HG03520 (cell line): ENCODE results near the gene ZNF784.

Experiments
- ATAC-seq: cut with Tn5 transposase; IDR thresholded peaks from one replicate; pipeline ENCODE4 v1.9.1; 2021; ENCODE audit warnings: mild to moderate bottlenecking, moderate library complexity; ENCODE audit not compliant: unreplicated experiment

ZNF784 gene

GRCh38 chr19:55621673-55622231 is 2.6 kb downstream of the ZNF784 start:
- ATAC-seq, result no peak

- no peak for ATAC-seq
Observed at GRCh38 chr19:55621205-55621672, 3.1 kb downstream of the ZNF784 start.

GRCh38 chr19:55620410-55621204 is 3.8 kb downstream of the ZNF784 start:
- ATAC-seq, result no peak

GRCh38 chr19:55619286-55619685 is 5.1 kb downstream of the ZNF784 start:
- ATAC-seq, result no peak

GRCh38 chr19:55618426-55618825 is 5.9 kb downstream of the ZNF784 start:
- no peak for ATAC-seq

GRCh38 chr19:55617426-55617825 is 6.9 kb downstream of the ZNF784 start:
- ATAC-seq, result no peak

- no peak for ATAC-seq
Observed at GRCh38 chr19:55616395-55616875, 7.9 kb downstream of the ZNF784 start.

GRCh38 chr19:55615543-55616394 is 8.6 kb downstream of the ZNF784 start:
- no peak for ATAC-seq

- no peak for ATAC-seq
Observed at GRCh38 chr19:55614711-55615542, 9.4 kb downstream of the ZNF784 start.

GRCh38 chr19:55613930-55614710 is 10.2 kb downstream of the ZNF784 start:
- ATAC-seq, result no peak

GRCh38 chr19:55613396-55613795 is 11.0 kb downstream of the ZNF784 start:
- no peak for ATAC-seq

GRCh38 chr19:55611983-55612645 is 12.3 kb downstream of the ZNF784 start:
- no peak for ATAC-seq

- ATAC-seq, result no peak
Observed at GRCh38 chr19:55611300-55611982, 12.9 kb downstream of the ZNF784 start.

GRCh38 chr19:55609326-55609725 is 15.0 kb downstream of the ZNF784 start:
- ATAC-seq, result no peak

GRCh38 chr19:55606817-55607216 is 17.5 kb downstream of the ZNF784 start:
- no peak for ATAC-seq

- no peak for ATAC-seq
Observed at GRCh38 chr19:55606471-55606787, 17.9 kb downstream of the ZNF784 start.

GRCh38 chr19:55605637-55606470 is 18.5 kb downstream of the ZNF784 start, which contains the start of gene ZNF865:
Gene ZNF865, plus strand, starts transcription at chr19:55605647. Its CDS starts 7,972 bp downstream, at chr19:55613619.
- ATAC-seq, result no peak

GRCh38 chr19:55605207-55605636 is 19.1 kb downstream of the ZNF784 start:
- ATAC-seq, result peak; percentile 61
